Measurements from ENCODE around the gene EPHA8.

The EPHA8 gene

DNA sequence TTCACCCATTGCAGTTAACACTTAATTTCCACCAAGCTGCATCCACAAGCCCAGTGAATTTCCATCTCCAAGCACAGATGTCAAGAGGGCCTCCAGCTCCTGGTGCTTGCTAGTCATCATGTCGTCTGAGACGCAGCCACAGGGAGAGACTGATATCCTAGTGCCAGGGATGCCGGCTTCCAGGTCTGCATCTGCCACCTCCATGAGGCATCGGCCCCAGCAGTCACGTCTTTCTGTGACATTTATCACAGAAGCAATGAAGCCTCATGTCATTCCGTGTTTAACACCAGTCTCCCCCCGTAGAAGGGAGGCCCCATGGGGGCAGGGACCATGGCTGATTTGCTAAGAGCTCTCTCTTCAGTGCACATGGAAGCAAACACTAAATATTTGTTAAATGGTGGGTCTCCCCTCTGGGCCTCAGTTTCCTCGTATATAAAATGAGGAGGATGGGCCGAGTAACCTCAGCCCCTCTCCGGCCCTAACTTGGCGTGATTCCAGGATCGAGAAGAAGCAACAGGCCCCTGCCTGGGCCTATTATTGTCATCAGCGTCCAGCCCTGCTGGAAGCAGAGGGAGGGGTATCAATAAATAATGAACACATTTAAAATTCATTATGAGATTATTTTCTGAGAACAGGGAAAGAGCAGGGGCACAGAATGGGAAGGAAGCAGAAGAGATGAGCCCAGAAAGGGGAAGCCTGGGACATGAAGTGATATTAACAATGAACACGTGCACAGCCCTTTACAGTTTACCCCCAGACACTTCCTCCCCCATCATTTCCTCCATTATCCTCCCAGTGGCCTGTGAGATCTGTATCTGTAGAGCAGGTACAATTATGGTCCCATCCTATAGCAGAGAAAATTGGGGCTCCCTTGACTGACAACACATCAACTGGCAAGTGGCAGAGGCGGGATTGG lies 88.9 kb downstream of the EPHA8 start:
- DNase-seq, result no peak

DNA sequence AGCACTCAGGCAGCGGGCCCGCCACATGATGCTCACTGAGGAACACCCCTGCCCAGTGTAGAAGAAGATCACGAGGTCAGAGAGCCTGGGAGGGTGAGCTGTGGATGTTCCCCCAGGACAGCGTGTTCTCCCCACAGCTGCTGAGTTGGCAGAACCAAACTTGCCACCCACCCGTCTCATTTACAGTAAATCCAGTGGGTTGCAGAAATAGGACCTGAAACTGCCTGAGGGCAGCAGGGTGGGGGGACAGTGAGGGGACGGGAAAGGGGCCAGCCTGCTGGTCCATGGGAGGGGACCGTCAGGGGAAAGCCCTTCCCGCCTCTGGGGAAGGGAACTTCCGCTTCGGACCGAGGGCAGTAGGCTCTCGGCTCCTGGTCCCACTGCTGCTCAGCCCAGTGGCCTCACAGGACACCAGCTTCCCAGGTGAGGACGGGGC lies 89.6 kb downstream of the EPHA8 start, which contains the start of gene C1QB:
TSS of gene C1QB (plus strand) at position 356 of the 436 bp plus-strand sequence. CDS start 6,227 bp downstream, outside the sequence.
- no peak for DNase-seq
